Measurements from ENCODE around the gene IDUA. TPM values are rescaled to one million over a fixed set of nuclear protein-coding genes. Genes with fewer than 3 reads are reported as not detected.

Gene IDUA
- total RNA-seq, 4 donors from 2014 or later = 9.7 to 32.3 (median 25.0) TPM

GRCh38 chr4:1022739-1023066 is 35.9 kb downstream of the IDUA start:
- H3K36me3 ChIP-seq = peaks cover 16 to 17% of the 10 kb centered on the region in 2 donors
- no peak overlapping the region for H3K4me3 ChIP-seq (replicated peaks in 1 of 3)
- no peaks in the 10 kb centered on the region for H3K9me3 ChIP-seq
- no peaks in the 10 kb centered on the region for H3K27me3 ChIP-seq
- WGBS, 2 donors = 89 to 97% methylated on average over 10 to 19 of the region's 19 CpGs
- peaks cover 2 to 3% of the 10 kb centered on the region in 2 donors for H3K4me1 ChIP-seq
- DNase-seq = no peak
- TF ChIP-seq POLR2A (IDR thresholded peaks at IDR 0.05) = no peak
- no peak for TF ChIP-seq CTCF (IDR thresholded peaks at IDR 0.05)
- intact Hi-C loops (cut with DNase I) = no loop called here
- H3K27ac ChIP-seq = no peak overlapping the region

GRCh38 chr4:1023075-1023640 is 36.3 kb downstream of the IDUA start:
- Histone ChIP-seq H3K9me3 (no peaks in the 10 kb centered on the region), H3K27ac (no peak overlapping the region), H3K4me3 (replicated peaks in 1 of 3) (no peak overlapping the region), H3K27me3 (no peaks in the 10 kb centered on the region), H3K36me3 (peaks cover 16 to 17% of the 10 kb centered on the region in 2 donors), H3K4me1 (no peaks in the 10 kb centered on the region)
- TF ChIP-seq CTCF (IDR thresholded peaks at IDR 0.05) (no peak), POLR2A (IDR thresholded peaks at IDR 0.05) (no peak)
- WGBS, 2 donors = 92 to 97% methylated on average over 4 to 16 of the region's 20 CpGs
- intact Hi-C loops (cut with DNase I) = no loop called here
- no peak for DNase-seq

- DNase-seq = no peak
- H3K27me3 ChIP-seq = no peaks in the 10 kb centered on the region
- H3K27ac ChIP-seq = no peak overlapping the region
- no peak overlapping the region for H3K4me3 ChIP-seq (replicated peaks in 1 of 3)
- TF ChIP-seq POLR2A (IDR thresholded peaks at IDR 0.05) (no peak), CTCF (IDR thresholded peaks at IDR 0.05) (no peak)
- H3K4me1 ChIP-seq = no peaks in the 10 kb centered on the region
- H3K9me3 ChIP-seq = no peaks in the 10 kb centered on the region
- 97% methylated on average over 29 to 64 of the region's 83 CpGs for WGBS, 2 donors
- H3K36me3 ChIP-seq = peaks cover 16 to 17% of the 10 kb centered on the region in 2 donors
- intact Hi-C loops (cut with DNase I) = no loop called here
Measured at GRCh38 chr4:1023895-1024740, 37.3 kb downstream of the IDUA start.

GRCh38 chr4:1024882-1025545 is 38.2 kb downstream of the IDUA start:
- H3K27ac ChIP-seq = no peak overlapping the region
- no peaks in the 10 kb centered on the region for H3K9me3 ChIP-seq
- H3K27me3 ChIP-seq = no peaks in the 10 kb centered on the region
- WGBS, 2 donors = 94 to 98% methylated on average over 20 to 22 of the region's 32 CpGs
- peaks cover 0 to 2% of the 10 kb centered on the region in 2 donors for H3K4me1 ChIP-seq
- TF ChIP-seq POLR2A (IDR thresholded peaks at IDR 0.05) = no peak
- intact Hi-C loops (cut with DNase I) = no loop called here
- peaks cover 16 to 17% of the 10 kb centered on the region in 2 donors for H3K36me3 ChIP-seq
- DNase-seq = no peak
- no peak overlapping the region for H3K4me3 ChIP-seq (replicated peaks in 1 of 3)

GRCh38 chr4:1026115-1026514 is 39.3 kb downstream of the IDUA start:
- no peaks in the 10 kb centered on the region for H3K27me3 ChIP-seq
- TF ChIP-seq POLR2A (IDR thresholded peaks at IDR 0.05) (no peak), CTCF (IDR thresholded peaks at IDR 0.05) (no peak)
- H3K9me3 ChIP-seq = no peaks in the 10 kb centered on the region
- intact Hi-C loops (cut with DNase I) = no loop called here
- H3K4me3 ChIP-seq (replicated peaks in 1 of 3) = no peak overlapping the region
- WGBS, 2 donors = 64 to 67% methylated on average over 17 of the region's 17 CpGs
- H3K36me3 ChIP-seq = peaks cover 16 to 17% of the 10 kb centered on the region in 2 donors
- peaks cover 0 to 4% of the 10 kb centered on the region in 2 donors for H3K4me1 ChIP-seq
- DNase-seq = peak in 1 of 2 donors; percentile 53
- no peak overlapping the region for H3K27ac ChIP-seq
